Measurements from ENCODE around the gene DLST.

DNA sequence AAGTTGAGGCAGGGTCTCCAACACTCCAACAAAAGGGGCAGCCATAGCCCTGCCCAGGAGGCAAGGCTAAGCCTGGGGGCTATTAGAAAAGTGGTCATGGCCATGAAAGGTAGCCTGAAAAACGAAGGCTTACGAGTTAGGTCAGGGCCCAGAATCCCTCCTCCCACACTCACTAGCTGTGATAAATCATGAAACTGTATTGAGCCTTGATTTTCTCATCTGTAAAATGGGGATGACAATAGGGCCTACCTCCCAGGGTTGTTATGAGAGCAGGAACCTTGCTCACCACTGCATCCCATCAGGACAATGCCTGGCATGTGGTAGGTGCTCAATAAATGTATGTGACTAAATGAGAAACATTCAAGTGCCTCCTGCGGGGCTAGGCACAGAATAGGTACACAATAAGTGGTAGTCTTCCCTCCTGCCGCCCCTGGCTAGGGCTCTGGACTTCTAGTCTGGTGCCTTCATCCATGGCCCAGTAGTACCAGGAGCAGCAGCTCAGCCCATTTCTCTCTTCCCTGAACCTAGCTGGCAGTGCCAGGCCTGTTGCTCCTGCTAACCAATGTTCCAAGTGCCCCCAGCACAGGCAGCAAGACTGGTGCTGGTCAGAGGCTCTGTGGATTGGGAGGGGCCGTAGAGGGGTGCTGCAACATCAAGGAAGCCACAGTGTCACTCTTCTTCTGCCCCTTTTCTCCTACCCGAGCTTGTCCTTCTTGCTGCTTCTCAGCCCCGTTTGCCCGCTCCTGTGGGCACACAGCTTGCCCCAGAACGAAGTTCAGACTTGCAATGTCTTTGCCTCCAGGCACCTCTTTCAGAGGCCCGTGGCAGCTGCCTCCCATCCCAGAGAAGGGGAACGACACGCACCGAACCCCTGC, 65.9 kb downstream of the DLST start:
- TF ChIP-seq, protein P1, sequence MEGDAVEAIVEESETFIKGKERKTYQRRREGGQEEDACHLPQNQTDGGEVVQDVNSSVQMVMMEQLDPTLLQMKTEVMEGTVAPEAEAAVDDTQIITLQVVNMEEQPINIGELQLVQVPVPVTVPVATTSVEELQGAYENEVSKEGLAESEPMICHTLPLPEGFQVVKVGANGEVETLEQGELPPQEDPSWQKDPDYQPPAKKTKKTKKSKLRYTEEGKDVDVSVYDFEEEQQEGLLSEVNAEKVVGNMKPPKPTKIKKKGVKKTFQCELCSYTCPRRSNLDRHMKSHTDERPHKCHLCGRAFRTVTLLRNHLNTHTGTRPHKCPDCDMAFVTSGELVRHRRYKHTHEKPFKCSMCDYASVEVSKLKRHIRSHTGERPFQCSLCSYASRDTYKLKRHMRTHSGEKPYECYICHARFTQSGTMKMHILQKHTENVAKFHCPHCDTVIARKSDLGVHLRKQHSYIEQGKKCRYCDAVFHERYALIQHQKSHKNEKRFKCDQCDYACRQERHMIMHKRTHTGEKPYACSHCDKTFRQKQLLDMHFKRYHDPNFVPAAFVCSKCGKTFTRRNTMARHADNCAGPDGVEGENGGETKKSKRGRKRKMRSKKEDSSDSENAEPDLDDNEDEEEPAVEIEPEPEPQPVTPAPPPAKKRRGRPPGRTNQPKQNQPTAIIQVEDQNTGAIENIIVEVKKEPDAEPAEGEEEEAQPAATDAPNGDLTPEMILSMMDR (conservative IDR thresholded peaks at IDR 0.05; ENCODE audit: low read length) = no peak
- no peak for TF ChIP-seq EZH2phosphoT487 (IDR thresholded peaks at IDR 0.05; ENCODE audit: borderline replicate concordance, low read depth, low read length)

Data from OCI-LY7 (cell line).